Stimulated activated naive CD4-positive, alpha-beta T cell treated with Interleukin-2 at 50 U/mL for 16 hours (primary cell): ENCODE results near the gene AKR1C1.
"Not testable (repeated sequence)": the region's sequence is repeated elsewhere in the genome, so short reads cannot be mapped to it uniquely, and the experiment has no call there.

ENCODE experiments used
- DNase-seq: peaks from one replicate; lab custom pipeline; 2025; lab: John Stamatoyannopoulos, UW

Gene AKR1C1

DNA sequence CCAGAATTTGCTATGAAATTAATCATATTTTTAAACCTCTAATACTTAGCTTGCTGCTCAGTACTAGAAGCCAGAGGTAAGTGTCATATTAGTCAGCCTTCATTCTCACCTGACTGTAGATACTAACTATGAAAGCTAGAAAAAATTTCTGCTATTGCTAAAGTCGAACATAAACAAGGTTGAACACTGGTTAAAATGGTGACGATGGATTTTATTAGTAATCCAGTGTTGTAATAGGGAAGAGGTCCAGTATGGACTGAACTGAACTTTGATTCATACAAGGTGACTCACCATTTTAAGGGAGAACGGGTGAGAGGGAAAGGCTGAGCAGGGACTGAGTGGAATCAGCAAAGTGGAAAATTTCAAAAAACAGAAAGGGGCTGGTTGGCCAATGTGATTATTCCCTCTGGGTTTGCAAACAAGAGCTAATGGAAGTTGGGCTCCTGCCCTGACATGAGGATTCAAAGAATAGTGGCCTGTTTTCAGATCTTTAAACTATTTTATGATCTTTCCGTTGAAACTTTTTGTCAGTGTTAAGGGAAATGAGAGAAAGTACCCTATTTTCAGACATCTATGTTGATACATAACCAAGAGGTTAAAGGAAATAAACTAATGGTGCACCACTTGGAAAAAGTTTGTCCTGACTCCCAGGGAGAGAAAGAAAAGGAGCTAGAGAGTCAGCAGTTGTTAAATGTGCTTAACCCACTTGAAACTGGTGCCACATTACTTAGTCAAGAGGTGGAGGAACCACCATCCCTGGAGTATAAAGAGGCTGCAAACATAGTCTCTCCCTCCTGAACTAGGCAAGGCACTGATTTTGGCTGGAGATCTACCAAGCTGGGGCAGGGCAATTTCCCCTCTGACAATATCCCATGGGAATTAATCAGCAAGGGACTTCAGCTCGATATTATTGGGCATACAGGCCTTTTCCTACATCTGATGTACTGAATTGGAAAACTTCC lies 15.3 kb upstream of the AKR1C1 start:
- DNase-seq = no peak

GRCh38 chr10:4951512-4952162 lies 11.6 kb upstream of the AKR1C1 start:
- DNase-seq = not testable (repeated sequence)

GRCh38 chr10:4953405-4953804 lies 9.8 kb upstream of the AKR1C1 start:
- no peak for DNase-seq

GRCh38 chr10:4956088-4956487 lies 7.1 kb upstream of the AKR1C1 start:
- not testable (repeated sequence) for DNase-seq

- DNase-seq = not testable (repeated sequence)
Observed at GRCh38 chr10:4956955-4957645, 6.1 kb upstream of the AKR1C1 start.

DNA sequence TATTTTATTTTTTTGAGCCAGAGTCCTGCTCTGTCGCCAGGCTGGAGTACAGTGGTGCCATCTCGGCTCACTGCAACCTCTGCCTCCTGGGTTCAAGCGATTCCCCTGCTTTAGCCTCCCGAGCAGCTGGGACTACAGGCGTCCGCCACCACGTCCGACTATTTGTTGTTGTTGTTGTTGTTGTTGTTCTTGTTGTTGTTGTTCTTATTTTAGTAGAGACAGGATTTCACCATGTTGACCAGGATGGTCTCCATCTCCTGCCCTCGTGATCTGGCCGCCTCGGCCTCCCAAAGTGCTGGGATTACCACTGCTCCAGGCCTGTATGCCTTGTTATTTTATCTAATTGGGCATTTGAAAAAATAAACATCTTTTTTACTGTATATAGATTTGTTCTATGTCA lies 1.7 kb upstream of the AKR1C1 start:
- not testable (repeated sequence) for DNase-seq

GRCh38 chr10:4962308-4962707 lies 907 bp upstream of the AKR1C1 start:
- not testable (repeated sequence) for DNase-seq

DNA sequence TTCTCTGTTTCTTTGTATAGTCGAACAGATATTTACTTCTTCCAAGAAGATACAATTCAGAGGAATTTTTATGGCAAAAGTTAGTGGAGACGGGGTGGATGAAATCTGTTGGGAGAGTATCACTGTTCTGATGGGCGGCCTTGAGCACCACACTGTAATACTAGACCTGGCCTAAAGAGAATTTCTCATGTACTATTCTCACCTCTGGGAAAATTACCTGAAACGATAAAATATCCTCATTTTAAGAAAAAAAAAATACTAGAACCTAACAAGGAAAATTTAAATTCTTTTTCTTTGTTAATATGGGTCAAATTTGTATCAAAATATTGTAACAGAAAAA lies 570 bp downstream of the AKR1C1 start:
- DNase-seq = not testable (repeated sequence)

- DNase-seq = not testable (repeated sequence)
Observed at GRCh38 chr10:4965763-4966162, 2.5 kb downstream of the AKR1C1 start.

GRCh38 chr10:4967189-4967588 lies 4.0 kb downstream of the AKR1C1 start:
- not testable (repeated sequence) for DNase-seq

DNA sequence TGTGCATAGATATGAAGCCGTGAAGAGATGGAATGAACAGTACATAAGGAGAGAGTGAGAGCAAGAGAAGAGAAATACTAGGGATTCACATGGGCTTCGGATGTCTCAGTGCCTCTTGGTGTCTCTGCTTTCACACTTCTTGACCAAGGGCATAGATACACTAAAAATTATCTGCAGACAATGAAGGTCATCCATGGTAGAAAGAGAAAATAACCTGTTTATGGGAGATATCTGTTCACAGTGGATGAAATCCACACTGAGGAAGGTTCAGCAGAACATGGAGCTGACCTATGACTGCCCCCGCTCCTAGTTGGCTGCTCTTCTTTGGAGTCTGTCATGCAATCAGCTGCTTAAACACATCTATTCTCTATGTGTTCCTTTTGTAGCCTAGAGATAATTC lies 6.1 kb downstream of the AKR1C1 start:
- not testable (repeated sequence) for DNase-seq

DNA sequence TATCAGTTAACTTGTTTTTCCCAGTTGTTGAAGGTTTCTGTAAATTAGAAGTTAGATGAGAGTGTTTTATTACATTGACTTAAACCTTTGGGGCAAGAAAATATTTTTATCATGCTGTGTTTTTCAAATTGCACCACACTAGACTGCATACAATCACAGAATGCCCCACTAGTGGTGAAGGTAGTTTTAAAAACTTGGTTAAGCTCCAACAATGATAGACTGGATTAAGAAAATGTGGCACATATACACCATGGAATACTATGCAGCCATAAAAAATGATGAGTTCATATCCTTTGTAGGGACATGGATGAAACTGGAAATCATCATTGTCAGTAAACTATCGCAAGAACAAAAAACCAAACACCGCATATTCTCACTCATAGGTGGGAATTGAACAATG lies 7.1 kb downstream of the AKR1C1 start:
- not testable (repeated sequence) for DNase-seq

- not testable (repeated sequence) for DNase-seq
Observed at GRCh38 chr10:4972369-4973142, 9.3 kb downstream of the AKR1C1 start.

DNA sequence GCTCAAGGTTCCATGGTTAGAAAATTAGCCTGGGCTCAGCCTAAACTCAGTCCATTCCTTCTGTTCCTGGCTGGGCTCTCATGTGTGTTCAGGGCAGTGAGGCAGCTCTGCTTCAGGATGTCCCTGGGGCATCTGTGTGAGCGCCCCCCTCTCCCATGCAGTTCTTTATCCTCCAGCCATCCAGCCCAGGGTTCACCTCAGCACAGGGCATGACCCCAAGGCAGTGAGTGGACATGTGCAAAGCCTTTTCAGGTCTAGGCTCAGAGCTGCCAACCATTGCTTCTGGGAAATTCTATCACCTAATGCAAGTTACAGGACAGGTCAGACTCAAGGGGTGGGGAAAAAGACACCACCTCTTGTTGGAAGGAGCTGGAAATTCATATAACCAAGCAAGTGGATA lies 10.1 kb downstream of the AKR1C1 start:
- DNase-seq = not testable (repeated sequence)

GRCh38 chr10:4974400-4974799 lies 11.2 kb downstream of the AKR1C1 start:
- DNase-seq = not testable (repeated sequence)

- DNase-seq = no peak
Observed at GRCh38 chr10:4977025-4977424, 13.8 kb downstream of the AKR1C1 start.

DNA sequence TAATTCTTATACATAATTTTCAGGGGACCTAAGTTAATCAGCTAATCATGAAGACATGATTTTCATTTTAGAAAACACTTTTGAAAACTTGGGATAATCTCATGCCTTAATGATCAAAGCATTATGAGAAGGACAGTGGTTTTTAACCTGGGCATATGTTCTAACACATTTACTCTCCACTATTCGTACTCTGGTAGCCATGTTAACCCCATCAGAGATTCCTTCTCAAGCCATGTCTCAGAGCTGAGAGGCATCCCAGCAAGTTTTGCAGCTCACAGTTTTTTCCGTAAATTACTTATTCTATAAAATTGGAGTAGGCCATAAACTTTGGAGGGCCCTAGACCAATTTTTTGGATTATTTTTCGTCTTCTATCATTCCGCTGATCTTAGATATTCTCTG lies 15.7 kb downstream of the AKR1C1 start:
- DNase-seq = no peak

DNA sequence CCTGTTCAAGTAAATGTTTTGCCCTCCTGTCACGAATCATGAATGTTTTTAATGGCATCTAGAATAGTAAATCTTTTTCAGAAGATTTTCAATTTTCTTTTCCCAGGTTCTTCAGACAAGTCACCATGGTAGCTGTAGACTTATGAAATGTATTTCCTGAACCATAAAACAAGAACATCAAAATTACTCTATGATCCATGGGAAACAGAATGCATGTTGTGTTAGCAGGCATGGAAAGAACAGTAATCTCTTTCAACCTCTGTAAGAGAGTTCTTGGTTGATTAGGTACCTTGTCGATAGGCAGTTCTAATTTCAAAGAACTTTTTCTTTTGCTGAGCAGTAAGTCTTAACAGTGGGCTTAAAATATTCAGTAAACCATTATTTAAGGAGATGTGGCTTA lies 17.6 kb downstream of the AKR1C1 start:
- no peak for DNase-seq

- DNase-seq = no peak
Observed at GRCh38 chr10:4981722-4982471, 18.7 kb downstream of the AKR1C1 start.

- DNase-seq = no peak
Observed at GRCh38 chr10:4982764-4983226, 19.6 kb downstream of the AKR1C1 start.

- no peak for DNase-seq
Observed at GRCh38 chr10:4983615-4984216, 20.5 kb downstream of the AKR1C1 start.
